ENCODE results near the gene PPP1R1C.

DNA sequence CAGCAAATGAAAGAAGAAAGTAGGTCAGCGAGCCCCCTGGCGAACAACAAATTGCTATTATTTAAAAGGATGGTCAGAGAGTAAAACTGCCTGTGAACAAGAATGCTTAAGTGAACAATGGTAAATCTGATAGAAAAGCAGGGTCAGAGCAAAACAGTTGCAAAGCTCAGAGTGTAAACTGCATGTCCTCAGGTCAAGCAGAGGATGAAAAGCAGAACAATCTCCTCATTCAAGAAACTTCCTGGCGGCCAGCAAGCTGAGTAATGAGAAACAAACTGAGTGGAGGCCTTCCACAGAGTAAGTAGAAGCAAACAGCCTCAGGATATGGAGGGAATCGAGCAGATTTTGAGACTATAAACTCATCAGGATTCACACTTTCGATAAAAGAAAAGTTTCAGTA lies 117.9 kb downstream of the PPP1R1C start:
- TF ChIP-seq CTCF (conservative IDR thresholded peaks at IDR 0.05; ENCODE audit: low read length), result no peak
- no peak for TF ChIP-seq EZH2phosphoT487 (IDR thresholded peaks at IDR 0.05; ENCODE audit: borderline replicate concordance, low read depth, low read length)
